Glomerular visceral epithelial cell (primary cell): ENCODE results near the gene POLR2J.
A peak's percentile ranks its signal among the peaks of the same experiment; 100 is the strongest.
"Not testable (repeated sequence)": the region's sequence is repeated elsewhere in the genome, so short reads cannot be mapped to it uniquely, and the experiment has no call there.

Source experiments
- DNase-seq: peaks from one replicate; pipeline ENCODE4 v3.0.0-alpha.2; 2016; ENCODE audit errors: extremely low spot score

Gene POLR2J

DNA sequence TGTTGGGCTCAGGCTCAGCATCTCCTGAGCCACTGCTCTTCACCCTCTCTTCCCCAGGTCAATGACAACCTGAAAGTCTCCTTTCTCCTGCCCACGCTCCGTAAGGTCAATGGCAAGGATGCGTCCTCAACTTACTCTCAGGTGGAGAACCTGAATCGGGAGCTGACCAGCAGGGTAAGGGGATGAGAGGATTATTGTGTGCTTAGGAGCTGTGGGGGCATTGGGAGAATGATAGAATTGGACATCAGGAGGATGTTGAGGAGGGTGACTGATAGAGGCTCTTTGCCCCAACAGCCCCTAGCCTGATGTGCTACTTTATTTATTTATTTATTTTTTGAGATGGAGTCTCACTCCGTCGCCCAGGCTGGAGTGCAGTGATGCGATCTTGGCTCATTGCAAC lies 12.6 kb downstream of the POLR2J start:
- DNase-seq = no peak

DNA sequence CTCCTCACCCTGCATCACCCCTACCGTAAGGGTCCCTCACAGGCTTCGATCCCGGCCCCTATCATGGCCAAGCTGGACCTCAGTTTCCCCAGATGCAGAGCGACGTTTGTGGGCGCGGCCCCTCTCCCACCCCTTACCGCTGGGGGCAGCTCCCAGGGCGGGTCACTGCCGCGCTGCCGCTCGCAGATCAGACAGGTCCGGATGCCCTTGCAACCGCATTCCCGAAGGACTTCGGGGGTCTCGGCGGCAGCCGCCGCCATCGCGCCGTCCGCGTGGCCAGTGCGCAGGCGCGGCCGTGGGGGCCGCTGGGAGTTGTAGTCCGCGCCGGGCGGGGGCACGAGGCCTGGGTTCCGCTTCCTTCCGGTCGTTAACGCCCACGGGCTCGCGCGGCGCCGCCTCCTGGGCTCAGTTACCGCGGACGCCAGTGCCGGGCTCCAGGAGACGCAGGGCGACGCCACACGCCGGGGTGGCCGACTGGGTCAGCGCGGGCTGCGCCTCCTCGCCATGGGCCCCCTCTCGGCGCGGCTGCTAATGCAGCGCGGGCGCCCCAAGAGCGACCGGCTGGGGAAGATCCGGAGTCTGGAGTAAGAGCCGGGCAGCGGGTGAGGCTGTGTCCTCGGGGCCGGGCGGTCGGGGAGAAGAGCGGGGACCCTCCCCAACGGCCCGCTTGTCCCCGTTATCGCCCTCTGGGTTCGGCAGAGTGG lies 14.0 kb downstream of the POLR2J start, which contains the start of the genes ALKBH4 and LRWD1:
Gene ALKBH4, minus strand, starts transcription at position 287 of the 704 bp plus-strand sequence. Its CDS starts 27 bp downstream, at position 260.
Gene LRWD1, plus strand, starts transcription at position 408 of the 704 bp plus-strand sequence. Its CDS starts 97 bp downstream, at position 505.
- peak; percentile 93 for DNase-seq

DNA sequence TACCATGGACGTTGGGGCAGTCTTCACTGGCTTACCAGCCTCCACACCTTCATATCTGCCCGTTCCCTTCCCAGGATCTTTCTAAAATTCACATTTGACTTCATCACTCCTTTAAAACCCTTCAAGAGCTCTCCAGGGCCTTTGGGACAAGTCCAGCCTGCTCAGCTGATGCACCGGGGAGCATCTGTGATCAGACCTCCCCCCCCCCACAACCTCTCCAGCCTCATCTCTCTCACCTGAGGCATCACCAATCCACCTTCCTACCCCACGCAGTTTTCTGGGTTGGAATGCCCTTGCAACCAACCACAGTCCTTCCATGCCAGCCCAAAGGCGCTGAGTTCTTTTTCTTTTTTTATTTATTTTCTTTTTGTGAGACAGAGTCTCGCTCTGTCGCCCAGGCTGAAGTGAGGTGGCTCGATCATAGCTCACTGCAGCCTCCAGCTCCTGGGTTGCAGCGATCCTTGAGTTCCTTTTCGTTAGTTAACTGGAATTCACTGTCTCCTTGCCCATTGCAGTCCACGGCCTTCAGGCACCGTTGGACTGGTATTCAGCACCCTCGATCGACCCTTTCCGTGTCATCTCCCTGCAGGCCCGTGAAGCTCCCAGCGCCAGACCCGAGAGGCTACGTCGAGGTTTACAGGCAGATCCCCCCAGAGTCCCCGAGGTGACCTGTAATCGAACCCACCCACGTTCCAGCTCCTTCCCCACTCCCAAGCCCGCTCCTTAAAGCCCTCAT lies 14.7 kb downstream of the POLR2J start:
- DNase-seq = peak; percentile 26

DNA sequence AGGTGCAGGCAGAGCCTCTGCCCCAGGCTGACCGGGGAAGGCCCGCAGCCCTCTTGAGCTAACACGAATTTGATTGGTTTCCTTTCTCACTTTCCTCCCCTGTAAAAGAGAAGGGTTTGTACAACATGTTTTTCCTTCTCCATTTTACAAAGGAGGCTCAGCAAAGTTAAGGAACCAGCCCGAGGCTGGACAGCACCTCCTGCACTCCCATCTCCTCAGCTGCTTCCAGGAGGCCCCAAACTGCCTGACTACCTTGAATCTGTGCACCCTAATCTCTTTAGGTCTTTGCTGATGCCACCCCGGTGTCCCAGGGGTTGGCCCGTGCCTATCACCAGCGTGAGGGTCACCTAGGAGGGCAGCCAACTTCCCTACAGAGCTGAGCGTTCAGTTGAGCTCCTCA lies 18.3 kb downstream of the POLR2J start:
- DNase-seq = no peak

DNA sequence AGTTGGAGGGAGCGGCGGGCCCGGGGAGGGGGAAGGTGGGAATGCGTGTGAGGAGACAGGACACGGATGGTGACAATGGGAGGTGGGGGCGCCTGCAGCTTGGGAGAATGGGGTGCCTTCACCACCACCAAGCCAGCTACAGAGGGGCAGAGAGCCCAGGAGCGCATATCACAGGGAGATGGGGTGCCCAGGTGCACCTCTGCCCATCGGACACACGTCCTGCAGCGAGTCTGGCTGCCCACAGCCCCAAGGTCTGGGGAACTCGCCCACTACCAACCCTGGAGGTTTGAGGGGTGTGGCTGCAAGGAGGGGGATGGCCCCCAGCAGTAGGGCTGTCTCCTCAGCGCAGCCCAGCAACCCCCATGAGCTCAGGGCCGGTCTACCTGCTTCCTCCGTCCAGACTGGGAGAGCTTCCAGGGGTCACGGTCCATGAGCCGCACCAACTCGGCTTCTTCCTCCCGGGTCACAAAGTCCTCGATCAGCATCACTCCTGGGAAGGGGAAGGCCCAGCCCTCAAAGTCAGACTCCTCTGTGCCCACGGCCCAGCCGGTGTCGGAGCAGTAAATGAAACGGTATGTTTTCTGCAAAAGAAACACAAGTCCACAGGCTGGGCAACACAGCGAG lies 19.4 kb downstream of the POLR2J start:
- no peak for DNase-seq

DNA sequence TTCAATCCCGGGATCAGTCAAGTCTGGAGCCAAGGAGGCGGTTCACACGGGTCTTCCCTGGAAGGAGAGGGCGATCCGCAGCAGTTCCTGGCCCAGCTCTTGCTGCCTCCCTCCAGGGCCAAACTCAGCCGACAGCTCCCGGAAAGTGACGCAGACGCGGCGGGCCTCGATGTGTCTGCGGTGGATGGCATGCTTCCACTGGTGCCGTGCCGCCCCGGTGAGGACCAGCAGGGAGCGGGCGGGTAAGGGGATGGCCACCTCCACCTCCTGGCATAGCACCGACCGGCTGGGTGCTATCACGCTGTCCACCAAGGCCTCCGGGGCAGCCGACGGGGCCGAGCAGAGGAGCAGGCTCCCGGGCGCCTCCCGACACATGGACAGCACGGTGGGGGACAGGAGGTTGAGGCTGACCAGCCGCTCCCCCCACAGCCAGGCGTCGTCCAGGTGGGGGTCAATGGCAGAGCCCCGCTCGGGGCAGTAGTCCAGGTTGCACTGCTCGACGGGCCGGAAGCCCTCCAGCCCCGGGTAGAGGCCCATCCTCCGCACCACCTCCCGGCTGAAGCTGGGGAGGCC lies 21.3 kb downstream of the POLR2J start:
- DNase-seq = no peak

DNA sequence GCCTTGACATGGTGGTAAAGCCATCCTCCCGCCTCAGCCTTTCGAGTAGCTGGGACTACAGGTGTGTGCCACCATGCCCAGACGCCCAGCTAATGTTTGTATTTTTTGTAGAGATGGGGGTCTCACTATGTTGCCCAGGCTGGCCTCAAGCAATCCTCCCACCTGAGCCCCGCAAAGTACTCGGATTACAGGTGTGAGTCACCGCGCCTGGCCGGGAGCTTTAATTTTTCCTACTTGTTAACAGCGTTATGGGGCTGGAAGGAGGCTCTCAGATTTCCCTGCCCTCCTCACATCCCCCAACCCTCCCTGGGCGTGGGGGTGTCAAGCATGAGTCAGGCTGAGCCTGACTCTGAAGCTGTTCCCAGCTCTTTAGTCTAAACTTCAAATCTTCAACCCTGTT lies 22.4 kb downstream of the POLR2J start:
- DNase-seq = no peak

DNA sequence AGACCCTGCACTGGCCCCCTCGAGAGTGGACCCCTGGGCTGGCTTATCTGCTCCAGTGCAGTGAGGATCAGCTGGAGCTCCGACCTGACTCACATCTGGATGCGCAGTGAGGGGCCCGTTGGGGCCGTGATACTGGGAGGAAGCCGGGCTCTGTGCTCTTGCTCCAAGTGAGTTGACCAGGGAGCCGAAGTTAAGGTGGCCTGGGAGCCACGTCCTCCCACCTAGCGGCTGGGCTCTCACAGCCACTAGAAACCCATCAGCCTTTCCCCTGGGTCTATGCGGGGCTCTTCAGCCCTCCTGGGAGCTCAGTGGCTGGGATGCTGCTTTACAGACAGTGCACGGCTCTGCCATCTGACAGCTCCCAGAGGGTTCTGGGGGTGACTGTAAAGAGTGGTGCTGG lies 23.1 kb downstream of the POLR2J start:
- no peak for DNase-seq

DNA sequence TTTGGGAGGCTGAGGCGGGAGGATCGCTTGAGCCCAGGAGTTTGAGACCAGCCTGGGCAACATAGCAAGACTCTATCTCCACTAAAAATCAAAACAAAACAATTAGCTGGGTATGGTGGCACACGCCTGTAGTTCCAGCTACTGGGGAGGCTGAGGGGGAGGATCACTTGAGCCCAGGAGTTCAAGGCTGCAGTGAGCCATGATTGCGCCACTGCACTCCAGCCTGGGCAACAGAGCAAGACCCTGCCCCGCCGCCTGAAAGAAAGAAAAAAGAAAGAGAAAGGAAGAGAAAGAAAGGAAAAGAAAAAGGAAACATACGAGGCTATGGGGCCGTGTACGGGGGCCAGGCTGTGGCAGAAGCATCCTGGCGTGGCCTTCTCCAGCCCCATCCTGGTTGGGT lies 23.8 kb downstream of the POLR2J start:
- DNase-seq = not testable (repeated sequence)

DNA sequence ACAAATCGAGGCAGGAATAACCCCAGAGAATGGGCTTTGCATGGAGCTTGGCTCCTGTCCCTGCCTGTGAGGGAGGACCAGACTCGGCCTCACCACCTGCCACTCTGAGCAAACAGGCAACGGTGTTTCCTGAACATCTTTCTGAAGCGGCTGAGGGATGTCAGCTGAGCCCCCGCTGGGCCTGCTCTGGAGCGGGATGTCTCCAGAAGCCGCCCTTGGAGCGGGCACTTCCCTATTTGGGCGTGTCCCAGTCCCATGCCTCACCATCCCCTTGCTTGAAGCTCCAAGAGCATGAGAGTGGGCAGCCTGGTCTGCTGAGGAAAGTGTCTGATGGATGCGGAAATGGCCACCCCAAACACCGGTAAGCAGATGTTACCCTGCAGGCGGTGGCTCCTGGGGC lies 24.3 kb downstream of the POLR2J start:
- no peak for DNase-seq

DNA sequence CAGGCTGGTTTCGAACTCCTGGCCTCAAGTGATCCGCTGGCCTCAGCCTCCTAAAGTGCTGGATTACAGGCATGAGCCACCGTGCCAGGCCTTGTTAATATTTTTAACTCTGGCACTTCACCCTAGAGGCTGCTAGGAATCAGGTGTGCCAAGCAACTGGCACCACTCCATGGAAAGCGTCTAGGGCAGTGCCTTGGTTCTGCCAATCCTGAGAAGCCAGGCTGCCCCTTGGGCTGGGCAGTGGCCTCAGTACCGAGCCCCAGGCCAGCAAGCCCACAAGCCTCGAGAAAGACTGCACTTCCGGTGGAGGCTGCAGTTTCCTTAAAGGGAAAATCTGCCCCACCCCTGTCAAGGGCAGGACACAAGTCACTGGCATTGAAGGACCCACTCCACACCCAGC lies 25.4 kb downstream of the POLR2J start:
- DNase-seq = no peak

DNA sequence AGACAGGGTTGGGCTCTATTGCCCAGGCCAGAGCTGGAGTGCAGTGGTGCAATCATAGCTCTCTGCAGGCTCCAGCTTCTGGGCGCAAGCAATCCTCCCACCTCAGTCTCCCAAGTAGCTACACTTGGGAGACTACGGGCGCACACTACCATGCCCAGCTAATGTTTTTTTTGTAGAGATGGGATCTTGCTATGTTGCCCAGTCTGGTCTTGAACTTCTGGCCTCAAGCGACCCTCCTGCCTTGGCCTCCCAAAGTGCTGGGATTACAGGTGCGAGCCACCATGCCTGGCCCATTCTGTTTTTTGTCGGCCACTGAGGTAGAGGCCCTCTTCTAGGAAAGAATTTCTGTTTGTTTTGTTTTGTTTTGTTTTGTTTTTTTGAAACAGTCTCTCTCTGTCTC lies 26.3 kb downstream of the POLR2J start:
- DNase-seq = no peak

DNA sequence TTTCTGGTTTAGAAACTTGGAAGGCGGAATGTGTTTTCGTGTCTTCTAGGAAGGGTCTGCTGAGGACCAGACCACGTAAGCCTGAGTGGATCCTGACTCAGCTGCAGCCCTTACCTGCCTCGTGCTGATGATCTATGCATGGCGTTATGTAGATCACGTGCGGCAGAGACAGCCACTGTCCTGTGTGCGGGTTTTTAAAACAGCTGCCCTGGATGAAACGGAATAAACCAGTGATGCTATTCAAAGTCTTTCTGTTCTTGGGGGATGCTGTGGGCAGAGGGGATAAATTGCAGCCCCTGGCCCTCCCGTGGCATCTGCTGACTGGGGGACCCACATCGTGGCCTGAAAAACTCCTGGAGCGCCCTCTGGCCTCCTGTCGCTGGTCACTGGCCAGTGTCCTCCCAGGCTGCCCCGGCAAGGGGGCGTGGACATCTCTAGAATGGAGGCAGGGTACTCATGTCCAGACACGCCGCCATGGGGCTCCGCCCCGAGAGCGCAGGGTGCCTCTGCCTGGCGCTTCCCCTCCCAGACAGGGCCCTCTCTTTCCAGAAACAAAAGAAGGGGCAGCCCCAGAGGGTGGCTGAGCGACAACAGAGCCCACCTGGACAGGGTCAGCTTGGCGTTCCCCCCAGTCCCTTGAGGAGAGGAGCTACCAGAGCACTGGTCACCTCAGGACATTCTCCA lies 27.2 kb downstream of the POLR2J start:
- peak; percentile 27 for DNase-seq

DNA sequence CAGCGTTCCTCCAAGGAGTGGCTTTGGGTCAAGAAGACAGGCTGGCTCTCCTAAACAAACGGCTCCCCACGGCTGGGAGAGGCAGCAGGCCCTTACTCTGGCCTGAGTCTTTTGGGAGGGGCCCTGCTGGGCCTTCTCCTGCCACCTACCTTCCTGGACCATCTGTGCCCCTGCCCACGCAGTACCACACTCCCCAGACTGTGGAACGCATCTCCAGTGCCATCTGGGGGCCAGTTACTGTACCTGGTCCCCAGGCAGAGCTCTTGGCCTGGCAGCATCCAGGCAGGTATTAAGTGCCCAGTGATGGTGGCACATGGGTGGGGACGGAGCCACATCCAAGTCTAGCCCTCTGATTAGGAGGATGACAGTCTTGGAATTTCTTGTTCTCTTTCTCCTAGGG lies 28.5 kb downstream of the POLR2J start:
- DNase-seq = no peak

DNA sequence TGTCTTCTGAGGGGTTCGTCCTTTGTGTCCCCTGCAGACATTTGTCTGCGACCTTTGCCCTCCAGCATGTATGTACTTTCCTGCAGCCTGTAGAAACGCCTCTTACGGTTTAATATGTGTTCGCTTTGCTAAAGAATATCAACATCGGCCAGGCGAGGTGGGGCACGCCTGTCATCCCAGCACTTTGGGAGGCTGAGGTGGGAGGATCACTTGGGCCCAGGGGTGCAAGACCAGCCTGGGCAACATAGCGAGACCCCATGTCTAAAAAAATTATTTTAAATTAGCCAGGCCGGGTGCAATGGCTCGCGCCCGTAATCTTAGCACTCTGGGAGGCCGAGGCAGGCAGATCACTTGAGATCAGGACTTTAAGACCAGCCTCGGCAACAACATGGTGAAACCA lies 29.6 kb downstream of the POLR2J start:
- DNase-seq = no peak

DNA sequence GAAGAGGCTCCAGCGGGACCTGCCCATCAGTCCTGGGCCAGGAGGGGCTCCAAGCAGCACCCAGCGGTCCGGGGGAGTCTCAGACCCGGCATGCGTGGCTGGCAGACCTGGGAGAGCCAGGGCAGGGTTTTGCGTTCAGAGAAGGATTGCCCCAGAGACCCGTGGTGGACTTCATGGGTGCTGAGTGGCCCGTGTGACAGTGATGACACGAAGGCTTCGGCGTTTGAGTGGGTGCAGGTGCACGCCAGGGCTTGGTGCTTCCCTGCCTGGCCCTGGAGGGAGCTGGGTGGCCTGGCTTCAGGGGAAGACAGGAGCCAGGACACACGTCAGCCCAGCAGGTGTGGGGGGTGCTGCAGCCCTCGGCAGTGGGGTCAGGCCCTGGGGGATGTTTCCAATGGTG lies 31.4 kb downstream of the POLR2J start:
- DNase-seq = no peak

DNA sequence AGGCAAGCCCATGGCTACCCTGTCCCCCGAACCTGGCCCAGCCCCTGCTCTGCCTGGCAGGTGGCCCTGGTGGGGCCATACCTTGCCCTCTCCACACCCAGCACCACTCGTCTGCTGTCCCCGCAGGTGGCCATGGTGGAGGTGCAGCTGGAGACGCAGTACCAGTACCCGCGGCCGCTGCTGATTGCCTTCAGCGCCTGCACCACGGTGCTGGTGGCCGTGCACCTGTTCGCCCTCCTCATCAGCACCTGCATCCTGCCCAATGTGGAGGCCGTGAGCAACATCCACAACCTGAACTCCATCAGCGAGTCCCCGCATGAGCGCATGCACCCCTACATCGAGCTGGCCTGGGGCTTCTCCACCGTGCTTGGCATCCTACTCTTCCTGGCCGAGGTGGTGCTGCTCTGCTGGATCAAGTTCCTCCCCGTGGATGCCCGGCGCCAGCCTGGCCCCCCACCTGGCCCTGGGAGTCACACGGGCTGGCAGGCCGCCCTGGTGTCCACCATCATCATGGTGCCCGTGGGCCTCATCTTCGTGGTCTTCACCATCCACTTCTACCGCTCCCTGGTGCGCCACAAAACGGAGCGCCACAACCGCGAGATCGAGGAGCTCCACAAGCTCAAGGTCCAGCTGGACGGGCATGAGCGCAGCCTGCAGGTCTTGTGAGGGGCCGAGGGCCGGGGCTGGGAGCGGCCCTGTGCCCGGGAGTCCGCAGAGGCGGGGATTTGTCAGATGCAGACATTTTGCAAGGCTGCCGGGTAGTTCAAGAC lies 32.1 kb downstream of the POLR2J start:
- no peak for DNase-seq

DNA sequence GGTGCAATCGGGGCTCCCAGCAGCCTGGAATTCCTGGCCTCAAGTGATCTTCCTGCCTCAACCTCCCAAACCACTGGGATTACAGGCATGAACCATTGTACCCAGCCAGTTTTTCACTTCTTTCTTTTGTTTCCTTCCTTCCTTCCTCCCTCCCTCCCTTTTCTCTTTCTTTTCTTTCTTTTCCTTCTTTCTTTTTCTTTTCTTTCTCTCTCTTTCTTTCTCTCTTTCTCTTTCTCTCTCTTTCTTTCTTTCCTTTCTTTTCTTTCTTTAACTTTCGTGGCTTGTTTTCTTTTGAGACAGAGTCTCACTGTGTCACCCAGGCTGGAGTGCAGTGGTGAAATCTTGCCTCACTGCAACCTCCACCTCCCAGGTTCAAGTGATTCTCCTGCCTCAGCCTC lies 33.0 kb downstream of the POLR2J start:
- no peak for DNase-seq

DNA sequence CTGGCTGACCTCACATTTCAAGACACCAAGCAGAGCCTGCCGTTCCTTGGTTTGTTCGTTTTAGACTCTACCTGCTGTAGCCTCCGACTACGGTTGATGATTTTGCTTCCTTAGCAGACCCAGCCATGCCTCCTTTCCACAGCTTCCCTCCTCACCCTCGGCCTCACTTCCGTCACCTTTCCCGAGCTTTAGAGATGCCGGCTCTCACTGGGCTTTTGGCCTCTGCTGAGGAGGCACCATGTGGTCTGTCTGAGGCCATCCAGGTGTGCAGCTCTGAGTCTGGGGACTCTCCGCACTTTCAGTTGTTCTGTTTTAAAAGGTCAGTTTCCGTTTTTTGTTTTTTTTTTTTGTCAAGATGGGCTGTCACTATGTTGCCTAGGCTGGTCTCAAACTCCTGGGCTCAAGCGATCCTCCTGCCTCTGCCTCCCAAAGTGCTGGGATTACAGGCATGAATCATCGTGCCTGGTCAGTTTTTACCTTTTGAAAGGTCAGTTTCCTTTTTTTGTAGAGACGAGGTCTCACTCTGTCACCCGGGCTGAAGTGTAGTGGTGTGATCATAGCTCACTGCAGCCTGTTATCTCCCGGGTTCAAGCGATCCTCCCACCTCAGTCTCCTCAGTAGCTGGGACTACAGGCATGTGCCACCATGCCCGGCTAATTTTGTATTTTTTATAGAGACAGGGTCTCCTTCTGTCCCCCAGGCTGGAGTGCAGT lies 33.6 kb downstream of the POLR2J start:
- no peak for DNase-seq

DNA sequence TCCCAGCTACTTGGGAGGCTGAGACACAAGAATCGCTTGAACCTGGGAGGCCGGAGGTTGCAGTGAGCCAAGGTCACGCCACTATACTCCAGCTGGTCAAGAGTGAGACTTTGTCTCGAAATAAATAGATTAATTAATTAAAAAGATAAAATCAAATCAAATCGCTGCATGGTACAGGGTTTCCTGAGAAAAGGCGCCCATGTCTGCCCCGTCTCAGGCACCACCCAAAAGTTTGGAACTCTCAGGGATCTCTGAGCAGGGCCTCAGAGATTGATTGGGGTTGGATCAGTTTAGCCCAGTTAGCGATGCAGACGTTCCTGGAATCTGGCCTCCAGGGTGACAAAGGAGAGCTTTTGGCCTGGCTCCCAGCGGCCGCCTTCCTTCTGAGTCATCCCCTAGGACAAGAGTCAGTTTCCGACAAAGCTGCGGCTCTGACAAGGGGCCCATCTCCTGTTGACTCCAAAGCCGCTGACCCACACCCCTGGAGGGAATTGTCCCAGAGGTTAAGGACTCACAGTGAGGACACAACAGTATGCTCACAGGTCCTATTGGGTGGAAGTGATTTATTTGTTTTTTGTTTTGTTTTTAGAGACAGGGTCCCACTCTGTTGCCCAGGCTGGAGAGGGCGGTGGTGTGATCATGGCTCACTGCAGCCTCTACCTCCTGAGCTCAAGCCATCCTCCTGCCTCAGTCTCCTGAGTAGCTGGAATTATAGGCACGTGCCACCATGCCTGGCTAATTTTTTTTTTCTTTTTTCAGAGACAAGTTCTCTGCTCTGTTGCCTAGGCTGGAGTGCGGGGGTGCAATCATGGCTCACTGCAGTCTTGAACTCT lies 38.5 kb downstream of the POLR2J start:
- DNase-seq = peak; percentile 79
